ENCODE measurements around the gene RHOH.
A peak's percentile ranks its signal among the peaks of the same experiment; 100 is the strongest.

RHOH gene

GRCh38 chr4:40228497-40229365 is 31.9 kb downstream of the RHOH start:
- intact Hi-C loops (cut with DNase I; ENCODE audit: low total_unique reads) = no loop called here
- no peaks in the 10 kb centered on the region for H3K36me3 ChIP-seq
- peak in 1 of 2 experiments; percentile 6 for TF ChIP-seq CTCF (IDR thresholded peaks at IDR 0.05)
- no peaks in the 10 kb centered on the region for H3K9me3 ChIP-seq
- H3K4me1 ChIP-seq = no peaks in the 10 kb centered on the region
- no peak for DNase-seq
- no peak overlapping the region for H3K4me3 ChIP-seq
- no peak overlapping the region for H3K27ac ChIP-seq
- no peaks in the 10 kb centered on the region for H3K27me3 ChIP-seq

GRCh38 chr4:40231316-40231863 is 34.6 kb downstream of the RHOH start:
- Histone ChIP-seq H3K27ac (no peak overlapping the region), H3K27me3 (no peaks in the 10 kb centered on the region), H3K36me3 (no peaks in the 10 kb centered on the region), H3K4me3 (no peak overlapping the region), H3K4me1 (no peaks in the 10 kb centered on the region), H3K9me3 (no peaks in the 10 kb centered on the region)
- intact Hi-C loops (cut with DNase I; ENCODE audit: low total_unique reads) = no loop called here
- no peak for TF ChIP-seq CTCF (IDR thresholded peaks at IDR 0.05)
- no peak for DNase-seq

GRCh38 chr4:40232610-40233009 is 35.8 kb downstream of the RHOH start:
- no peaks in the 10 kb centered on the region for H3K4me1 ChIP-seq
- no peak for TF ChIP-seq CTCF (IDR thresholded peaks at IDR 0.05)
- H3K9me3 ChIP-seq = no peaks in the 10 kb centered on the region
- H3K27ac ChIP-seq = no peak overlapping the region
- intact Hi-C loops (cut with DNase I; ENCODE audit: low total_unique reads) = no loop called here
- no peaks in the 10 kb centered on the region for H3K36me3 ChIP-seq
- DNase-seq = no peak
- no peaks in the 10 kb centered on the region for H3K27me3 ChIP-seq
- H3K4me3 ChIP-seq = no peak overlapping the region

- intact Hi-C loops (cut with DNase I; ENCODE audit: low total_unique reads) = no loop called here
- H3K9me3 ChIP-seq = no peaks in the 10 kb centered on the region
- DNase-seq = no peak
- H3K27ac ChIP-seq = no peak overlapping the region
- no peaks in the 10 kb centered on the region for H3K27me3 ChIP-seq
- no peak for TF ChIP-seq CTCF (IDR thresholded peaks at IDR 0.05)
- no peak overlapping the region for H3K4me3 ChIP-seq
- no peaks in the 10 kb centered on the region for H3K36me3 ChIP-seq
- no peaks in the 10 kb centered on the region for H3K4me1 ChIP-seq
These were observed 36.4 kb downstream of the RHOH start for GRCh38 chr4:40233227-40233626.

- Histone ChIP-seq H3K36me3 (no peaks in the 10 kb centered on the region), H3K4me3 (no peak overlapping the region), H3K27ac (no peak overlapping the region), H3K4me1 (no peaks in the 10 kb centered on the region), H3K27me3 (no peaks in the 10 kb centered on the region), H3K9me3 (no peaks in the 10 kb centered on the region)
- TF ChIP-seq CTCF (IDR thresholded peaks at IDR 0.05) = no peak
- DNase-seq = no peak
- intact Hi-C loops (cut with DNase I; ENCODE audit: low total_unique reads) = no loop called here
These were observed 37.7 kb downstream of the RHOH start for GRCh38 chr4:40234519-40235039.
